Progenitor cell of endocrine pancreas (in vitro differentiated cells): ENCODE data around the gene CD40LG. TPM values are rescaled to one million over a fixed set of nuclear protein-coding genes. Genes with fewer than 3 reads are reported as not detected.

Experiments
- DNase-seq: peaks from one replicate; pipeline ENCODE4 v3.0.0; 2021; ENCODE audit warnings: low spot score; ENCODE audit not compliant: unreplicated experiment
- H3K27ac Mint-ChIP-seq: 2 replicates; pipeline ENCODE4 v1.8.0; 2021; ENCODE audit warnings: mild to moderate bottlenecking, moderate library complexity, mixed read lengths
- H3K27me3 Mint-ChIP-seq: 2 replicates; pipeline ENCODE4 v1.8.0; 2021; ENCODE audit warnings: mixed read lengths
- H3K36me3 Mint-ChIP-seq: 2 replicates; pipeline ENCODE4 v1.8.0; 2022; ENCODE audit warnings: mixed read lengths; ENCODE audit not compliant: insufficient read depth
- H3K4me1 Mint-ChIP-seq: 2 replicates; pipeline ENCODE4 v1.8.0; 2021; ENCODE audit warnings: low read depth, mixed read lengths
- H3K4me3 Mint-ChIP-seq: 2 replicates; pipeline ENCODE4 v1.8.0; 2021; ENCODE audit warnings: low read depth, mild to moderate bottlenecking, moderate library complexity, mixed read lengths
- H3K9me3 Mint-ChIP-seq: 2 replicates; pipeline ENCODE4 v1.8.0; 2021; ENCODE audit warnings: low read depth, mixed read lengths
- total RNA-seq: library from RNA; stranded (reverse); gene quantifications from 2 replicates; pipeline ENCODE4 v1.2.1, GENCODE V29; 2021
- TF ChIP-seq, protein P1 (sequence below): fragments of 200-600 bp; sonication (generic); IDR thresholded peaks from one replicate; pipeline ENCODE4 v1.5.0; 2021; ENCODE audit warnings: antibody characterized with exemption, mild to moderate bottlenecking; ENCODE audit not compliant: unreplicated experiment

The CD40LG gene
- total RNA-seq, 1 donor from 2014 or later, result not detected

DNA sequence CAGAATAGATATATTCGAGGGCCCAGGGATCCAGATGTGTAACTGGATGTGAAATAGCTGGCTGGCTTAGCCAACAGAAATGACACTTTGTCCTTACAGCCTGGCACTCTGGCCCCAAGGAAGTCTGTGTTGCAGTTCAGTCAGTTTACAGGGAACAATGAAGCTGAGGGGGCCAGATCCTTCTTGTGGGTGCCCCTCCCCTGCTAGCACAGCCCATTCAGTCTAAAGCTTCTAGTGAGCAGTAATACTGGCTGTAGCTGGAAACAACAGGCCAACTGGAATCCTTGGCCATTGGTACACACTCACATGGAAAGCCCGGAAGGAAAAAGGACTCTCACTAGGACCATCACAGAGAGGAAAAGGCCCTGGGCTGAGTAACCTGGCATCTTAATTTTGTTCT, 22.7 kb upstream of the CD40LG start:
- Mint-ChIP-seq H3K36me3 (no peaks in the 10 kb centered on the region), H3K27ac (no peak overlapping the region), H3K9me3 (peaks cover 21% of the 10 kb centered on the region), H3K4me3 (no peak overlapping the region), H3K4me1 (no peaks in the 10 kb centered on the region), H3K27me3 (no peaks in the 10 kb centered on the region)
- TF ChIP-seq, protein P1, sequence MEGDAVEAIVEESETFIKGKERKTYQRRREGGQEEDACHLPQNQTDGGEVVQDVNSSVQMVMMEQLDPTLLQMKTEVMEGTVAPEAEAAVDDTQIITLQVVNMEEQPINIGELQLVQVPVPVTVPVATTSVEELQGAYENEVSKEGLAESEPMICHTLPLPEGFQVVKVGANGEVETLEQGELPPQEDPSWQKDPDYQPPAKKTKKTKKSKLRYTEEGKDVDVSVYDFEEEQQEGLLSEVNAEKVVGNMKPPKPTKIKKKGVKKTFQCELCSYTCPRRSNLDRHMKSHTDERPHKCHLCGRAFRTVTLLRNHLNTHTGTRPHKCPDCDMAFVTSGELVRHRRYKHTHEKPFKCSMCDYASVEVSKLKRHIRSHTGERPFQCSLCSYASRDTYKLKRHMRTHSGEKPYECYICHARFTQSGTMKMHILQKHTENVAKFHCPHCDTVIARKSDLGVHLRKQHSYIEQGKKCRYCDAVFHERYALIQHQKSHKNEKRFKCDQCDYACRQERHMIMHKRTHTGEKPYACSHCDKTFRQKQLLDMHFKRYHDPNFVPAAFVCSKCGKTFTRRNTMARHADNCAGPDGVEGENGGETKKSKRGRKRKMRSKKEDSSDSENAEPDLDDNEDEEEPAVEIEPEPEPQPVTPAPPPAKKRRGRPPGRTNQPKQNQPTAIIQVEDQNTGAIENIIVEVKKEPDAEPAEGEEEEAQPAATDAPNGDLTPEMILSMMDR, result no peak
- no peak for DNase-seq

DNA sequence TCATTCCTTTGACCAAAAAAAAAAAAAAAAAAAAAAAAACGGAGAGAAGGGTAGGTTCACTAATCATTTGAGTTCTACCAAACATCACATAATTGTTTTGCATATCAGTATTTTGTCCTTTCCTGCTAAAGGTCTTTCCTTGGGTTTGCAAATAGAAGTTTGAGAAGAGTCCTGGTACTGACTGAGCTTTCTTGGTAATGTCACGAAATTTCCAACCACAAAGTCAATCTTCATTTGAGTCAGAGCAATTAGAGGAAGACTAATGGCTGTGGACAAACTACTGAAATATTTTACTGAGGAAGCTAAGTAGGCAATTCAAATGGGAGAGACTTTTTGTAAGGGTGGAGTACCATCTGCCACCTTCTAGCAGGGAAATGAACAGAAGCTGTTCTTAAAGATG, 21.7 kb upstream of the CD40LG start:
- Mint-ChIP-seq H3K36me3 (no peaks in the 10 kb centered on the region), H3K9me3 (peaks cover 21% of the 10 kb centered on the region), H3K27ac (no peak overlapping the region), H3K4me3 (no peak overlapping the region), H3K4me1 (no peaks in the 10 kb centered on the region), H3K27me3 (no peaks in the 10 kb centered on the region)
- TF ChIP-seq, protein P1, result no peak
- no peak for DNase-seq

DNA sequence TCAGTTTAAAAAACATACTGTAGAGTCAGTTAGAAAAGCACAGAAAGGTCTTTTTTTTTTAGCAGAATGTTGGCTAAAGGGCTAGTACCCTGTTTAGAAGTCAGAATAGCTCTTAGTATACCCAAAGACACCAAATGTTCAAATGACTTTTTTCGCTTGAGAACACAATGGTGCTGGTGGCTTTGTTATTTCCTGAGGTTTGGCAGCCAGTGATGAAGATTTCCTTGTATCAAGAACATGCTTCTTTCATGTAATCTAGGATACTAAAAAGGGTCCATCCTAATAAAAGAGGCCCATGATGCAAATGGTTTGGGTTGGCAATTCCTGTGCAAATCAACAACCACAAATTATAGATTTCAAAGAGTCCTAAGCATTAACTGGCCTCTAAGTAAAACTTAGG, 21.1 kb upstream of the CD40LG start:
- H3K4me1 Mint-ChIP-seq, result no peaks in the 10 kb centered on the region

DNA sequence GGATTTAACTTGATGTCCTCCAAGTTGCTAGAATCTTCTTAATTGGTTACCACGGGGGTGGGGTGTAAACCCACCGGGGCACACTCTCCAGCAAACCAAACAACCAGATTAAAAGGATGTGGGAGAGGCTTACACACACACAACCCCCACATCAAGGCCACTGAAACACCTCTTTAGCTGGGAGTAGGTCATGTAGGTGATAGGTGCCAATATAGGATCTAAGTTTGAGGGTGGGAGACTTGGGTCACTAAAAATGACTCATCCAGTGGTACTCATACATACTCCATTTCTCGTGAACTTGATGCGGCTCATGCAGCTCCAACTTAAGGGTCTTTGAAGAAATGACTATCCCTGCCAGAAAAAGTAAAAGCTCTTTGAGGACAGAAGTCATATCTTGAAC, 20.5 kb upstream of the CD40LG start:
- H3K27ac Mint-ChIP-seq, result no peak overlapping the region
- TF ChIP-seq, protein P1, result no peak
- no peaks in the 10 kb centered on the region for H3K4me1 Mint-ChIP-seq
- no peak for DNase-seq
- H3K36me3 Mint-ChIP-seq, result no peaks in the 10 kb centered on the region
- H3K9me3 Mint-ChIP-seq, result peaks cover 14% of the 10 kb centered on the region
- H3K27me3 Mint-ChIP-seq, result no peaks in the 10 kb centered on the region
- no peak overlapping the region for H3K4me3 Mint-ChIP-seq

More for the DNA sequence above, 21.1 kb upstream of the CD40LG start:
- H3K27me3 Mint-ChIP-seq, result no peaks in the 10 kb centered on the region
- no peak overlapping the region for H3K27ac Mint-ChIP-seq
- DNase-seq, result no peak
- peaks cover 16% of the 10 kb centered on the region for H3K9me3 Mint-ChIP-seq
- H3K4me3 Mint-ChIP-seq, result no peak overlapping the region
- H3K36me3 Mint-ChIP-seq, result no peaks in the 10 kb centered on the region
- TF ChIP-seq, protein P1, result no peak

DNA sequence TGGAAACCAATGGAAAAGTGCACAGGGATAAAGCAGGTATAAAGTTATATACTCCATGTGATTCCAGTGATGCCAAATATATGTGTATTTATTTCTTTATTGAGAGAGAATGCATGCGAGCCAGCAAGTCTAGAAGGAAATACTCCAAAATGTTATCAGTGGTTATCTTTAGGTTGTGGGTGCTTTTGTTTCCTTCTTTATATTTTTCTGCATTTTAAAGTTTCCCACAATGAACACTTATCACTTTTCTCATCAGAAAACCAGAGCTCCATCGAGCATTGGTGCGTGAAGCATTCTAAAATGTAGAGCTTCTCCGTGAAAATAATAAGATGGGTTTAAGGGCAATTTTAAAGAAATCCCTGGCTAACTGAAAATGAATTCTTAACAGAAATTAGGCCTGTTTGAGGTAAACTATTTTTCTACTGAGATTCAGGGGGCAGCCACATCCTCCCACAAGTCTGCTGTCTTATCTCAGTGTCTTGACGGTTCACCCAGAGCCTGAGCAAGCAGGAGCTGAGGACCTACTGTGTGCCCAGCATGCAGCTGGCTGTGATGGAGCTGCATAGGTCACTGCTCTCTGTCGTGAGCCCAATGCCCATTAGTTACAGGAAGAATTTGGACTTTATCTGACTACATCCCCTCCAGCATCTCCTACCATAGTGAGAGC, 18.7 kb upstream of the CD40LG start:
- Mint-ChIP-seq H3K27me3 (no peaks in the 10 kb centered on the region), H3K27ac (no peak overlapping the region), H3K4me1 (no peaks in the 10 kb centered on the region), H3K36me3 (no peaks in the 10 kb centered on the region), H3K4me3 (no peak overlapping the region), H3K9me3 (peaks cover 10% of the 10 kb centered on the region)
- TF ChIP-seq, protein P1, result no peak
- no peak for DNase-seq
